IMR-90 (cell line): ENCODE data around the gene DUSP23. TPM values are rescaled to one million over a fixed set of nuclear protein-coding genes. Genes with fewer than 3 reads are reported as not detected.

Source experiments
- ATAC-seq: fragments of 200-7000 bp; cut with Tn5 transposase; 2 replicates; pipeline ENCODE4 v1.9.1; 2020; ENCODE audit warnings: low read depth, mild to moderate bottlenecking, moderate library complexity
- BruUV-seq: library from RNA; stranded (reverse); fragments of 400-500 nt; replicated peaks from 2 replicates; lab custom pipeline; 2021; lab: Mats Ljungman, UMichigan
- CTCF ChIA-PET: fragments of 300-600 bp; formaldehyde crosslinking; extraction: SDS; loops from one replicate; lab custom pipeline; 2021; ENCODE audit warnings: antibody characterized with exemption; lab: Yijun Ruan, JAX
- POLR2A ChIA-PET: fragments of 300-600 bp; sonication (Branson Sonifier 250); formaldehyde crosslinking; loops from one replicate; lab custom pipeline; 2022; ENCODE audit warnings: antibody characterized with exemption; ENCODE audit not compliant: unreplicated experiment; lab: Charles Lee
- DNase-seq: peaks from one replicate; pipeline ENCODE4 v3.0.0; 2013
- H2AFZ ChIP-seq: replicated peaks from 2 replicates; pipeline ENCODE3; 2013; ENCODE audit warnings: low read length, mild to moderate bottlenecking; ENCODE audit not compliant: poor library complexity
- H2AK5ac ChIP-seq: 2 replicates; pipeline ENCODE4 v1.6.1; 2013; ENCODE audit warnings: low read depth, low read length, inconsistent platforms
- H2AK9ac ChIP-seq: replicated peaks from 2 replicates; pipeline ENCODE3; 2013; ENCODE audit warnings: mild to moderate bottlenecking, low read depth, low read length, moderate library complexity; ENCODE audit not compliant: poor library complexity
- H2BK120ac ChIP-seq: 2 replicates; pipeline ENCODE4 v1.6.1; 2013; ENCODE audit warnings: low read depth, low read length, inconsistent platforms
- H2BK15ac ChIP-seq: 3 replicates; pipeline ENCODE4 v1.6.1; 2013; ENCODE audit warnings: low read depth, low read length, inconsistent platforms
- H2BK20ac ChIP-seq: 2 replicates; pipeline ENCODE4 v1.6.1; 2013; ENCODE audit warnings: low read depth, mild to moderate bottlenecking, inconsistent platforms, low read length, moderate library complexity
- H2BK5ac ChIP-seq: 2 replicates; pipeline ENCODE4 v1.6.1; 2013; ENCODE audit warnings: mild to moderate bottlenecking, low read depth, low read length, inconsistent platforms; ENCODE audit not compliant: poor library complexity, severe bottlenecking
- H3K14ac ChIP-seq: replicated peaks from 2 replicates; pipeline ENCODE4 v1.6.1; 2013; ENCODE audit warnings: low read depth, low read length, inconsistent platforms
- H3K18ac ChIP-seq: 2 replicates; pipeline ENCODE4 v1.6.1; 2013; ENCODE audit warnings: low read depth, low read length, control low read depth
- H3K23ac ChIP-seq: 2 replicates; pipeline ENCODE4 v1.6.1; 2013; ENCODE audit warnings: low read depth, low read length, inconsistent platforms
- H3K27ac ChIP-seq: 2 replicates; pipeline ENCODE4 v1.5.1; 2013; ENCODE audit warnings: mild to moderate bottlenecking, control low read depth, low read length; ENCODE audit not compliant: insufficient read depth
- H3K27me3 ChIP-seq: 2 replicates; pipeline ENCODE4 v1.6.1; 2013; ENCODE audit warnings: low read length; ENCODE audit not compliant: control insufficient read depth, insufficient read depth
- H3K36me3 ChIP-seq: 2 replicates; pipeline ENCODE4 v1.6.1; 2013; ENCODE audit warnings: low read length, mixed read lengths; ENCODE audit not compliant: control insufficient read depth, insufficient read depth
- H3K4ac ChIP-seq: 2 replicates; pipeline ENCODE4 v1.6.1; 2013; ENCODE audit warnings: low read depth, low read length, inconsistent platforms
- H3K4me1 ChIP-seq: 2 replicates; pipeline ENCODE4 v1.6.1; 2013; ENCODE audit warnings: low read length, mixed read lengths; ENCODE audit not compliant: control insufficient read depth, insufficient read depth
- H3K4me2 ChIP-seq: 2 replicates; pipeline ENCODE4 v1.6.1; 2013; ENCODE audit warnings: low read depth, mild to moderate bottlenecking, control low read depth, low read length, moderate library complexity
- H3K4me3 ChIP-seq: 2 replicates; pipeline ENCODE4 v1.5.1; 2013; ENCODE audit warnings: low read depth, mild to moderate bottlenecking, control low read depth, low read length, moderate library complexity; ENCODE audit not compliant: insufficient read depth
- H3K56ac ChIP-seq: 2 replicates; pipeline ENCODE4 v1.6.1; 2013; ENCODE audit warnings: low read length, inconsistent platforms; ENCODE audit not compliant: insufficient read depth; ENCODE audit errors: extremely low read depth
- H3K79me1 ChIP-seq, 2 experiments: 2 replicates each; pipeline ENCODE4 v1.6.1; 2013; ENCODE audit warnings: low read length in 2 of 2, inconsistent platforms in 1 of 2, low read depth in 1 of 2
- H3K9ac ChIP-seq: 2 replicates; pipeline ENCODE4 v1.6.1; 2013; ENCODE audit warnings: low read depth, low read length, control low read depth
- H3K9me1 ChIP-seq: 2 replicates; pipeline ENCODE4 v1.6.1; 2013; ENCODE audit warnings: low read length, inconsistent platforms; ENCODE audit not compliant: insufficient read depth
- H3K9me3 ChIP-seq: 2 replicates; pipeline ENCODE4 v1.6.1; 2013; ENCODE audit warnings: low read length; ENCODE audit not compliant: control insufficient read depth, insufficient read depth
- H4K20me1 ChIP-seq: 2 replicates; pipeline ENCODE4 v1.6.1; 2013; ENCODE audit warnings: low read length, inconsistent platforms; ENCODE audit not compliant: insufficient read depth
- H4K5ac ChIP-seq: 2 replicates; pipeline ENCODE4 v1.6.1; 2013; ENCODE audit warnings: mild to moderate bottlenecking, low read depth, low read length, control low read depth
- H4K8ac ChIP-seq, 2 experiments: 2 replicates each; pipeline ENCODE4 v1.6.1; 2013; ENCODE audit warnings: low read depth in 2 of 2, low read length in 2 of 2, control low read depth in 1 of 2, inconsistent platforms in 1 of 2
- H4K91ac ChIP-seq: 2 replicates; pipeline ENCODE4 v1.6.1; 2013; ENCODE audit warnings: low read depth, low read length, inconsistent platforms; ENCODE audit not compliant: insufficient read depth
- BHLHE40 ChIP-seq: fragments of 150-350 bp; IDR thresholded peaks from 2 replicates; pipeline ENCODE4 v1.6.1; 2016; ENCODE audit warnings: mild to moderate bottlenecking, low read depth, low read length
- CEBPB ChIP-seq: IDR thresholded peaks from 2 replicates; pipeline ENCODE4 v1.6.1; 2012; ENCODE audit warnings: low read depth, low read length, improper control_type of control experiment
- CHD1 ChIP-seq: IDR thresholded peaks from 2 replicates; pipeline ENCODE4 v1.6.1; 2012; ENCODE audit warnings: low read depth, low read length, improper control_type of control experiment
- CTCF ChIP-seq: conservative IDR thresholded peaks from 2 replicates; pipeline ENCODE4 v1.5.1; 2012; ENCODE audit warnings: mild to moderate bottlenecking, low read depth, low read length, improper control_type of control experiment
- ELK1 ChIP-seq: fragments of 150-350 bp; IDR thresholded peaks from 2 replicates; pipeline ENCODE4 v1.6.1; 2016; ENCODE audit warnings: low read depth, mild to moderate bottlenecking, low read length, moderate library complexity, borderline replicate concordance
- FOS ChIP-seq: fragments of 150-350 bp; IDR thresholded peaks from 2 replicates; pipeline ENCODE4 v1.6.1; 2016; ENCODE audit warnings: low read depth, low read length
- MAFK ChIP-seq: IDR thresholded peaks from 2 replicates; pipeline ENCODE4 v1.6.1; 2012; ENCODE audit warnings: low read depth, low read length, improper control_type of control experiment
- MAZ ChIP-seq: IDR thresholded peaks from 2 replicates; pipeline ENCODE4 v1.6.1; 2012; ENCODE audit warnings: low read depth, mild to moderate bottlenecking, low read length, improper control_type of control experiment, moderate library complexity, borderline replicate concordance
- MXI1 ChIP-seq: IDR thresholded peaks from 2 replicates; pipeline ENCODE4 v1.6.1; 2012; ENCODE audit warnings: low read depth, mild to moderate bottlenecking, low read length, moderate library complexity, borderline replicate concordance
- NFE2L2 ChIP-seq: fragments of 150-350 bp; IDR thresholded peaks from 2 replicates; pipeline ENCODE4 v1.6.1; 2016; ENCODE audit warnings: low read depth, mild to moderate bottlenecking, low read length
- POLR2A ChIP-seq: IDR thresholded peaks from 2 replicates; pipeline ENCODE4 v1.6.1; 2012; ENCODE audit warnings: mild to moderate bottlenecking, low read depth, low read length
- RAD21 ChIP-seq: IDR thresholded peaks from 2 replicates; pipeline ENCODE4 v1.6.1; 2012; ENCODE audit warnings: low read length, improper control_type of control experiment
- RFX5 ChIP-seq: IDR thresholded peaks from 2 replicates; pipeline ENCODE4 v1.8.0; 2012; ENCODE audit warnings: low read depth, mild to moderate bottlenecking, low read length, moderate library complexity
- SMC3 ChIP-seq: fragments of 150-350 bp; IDR thresholded peaks from 2 replicates; pipeline ENCODE4 v1.6.1; 2016; ENCODE audit warnings: low read depth, mild to moderate bottlenecking, antibody characterized with exemption, low read length, moderate library complexity
- WGBS, 2 experiments: methylation state at CpG; one replicate each; pipeline versions ENCODE4 v1.1.5 to v1.1.7; 2013; ENCODE audit warnings: missing lambda C conversion rate in 2 of 2; ENCODE audit not compliant: insufficient read length in 1 of 2; ENCODE audit errors: extremely low coverage in 2 of 2; 5-methylcytosine and 5-hydroxymethylcytosine counted together
- dilution Hi-C: fragments of 300-500 bp; cut with HindIII; formaldehyde crosslinking; loops from one replicate; pipeline ENCODE4 v1.14.3; 2018; ENCODE audit warnings: low sequenced_read_pairs; ENCODE audit not compliant: unreplicated experiment
- in situ Hi-C: fragments of 300-500 bp; cut with MboI; formaldehyde crosslinking; loops from 3 replicates; pipeline ENCODE4 v1.14.3; 2019; ENCODE audit warnings: low sequenced_read_pairs, inconsistent platforms, mixed read lengths
- intact Hi-C: fragments of 100-400 bp; cut with micrococcal nuclease; formaldehyde crosslinking; loops from 2 replicates; pipeline ENCODE4 v1.10.0; 2022
- polyA plus RNA-seq, 3 experiments: library from polyadenylated mRNA; depleted of rRNA; stranded (reverse); fragments of >200 nt; gene quantifications; 2 replicates each; pipeline ENCODE4 v1.2.3, GENCODE V29; 2012; ENCODE audit warnings: low replicate concordance in 1 of 3
- total RNA-seq: library from RNA; depleted of rRNA; stranded (reverse); fragments of >200 nt; gene quantifications from 2 replicates; pipeline ENCODE4 v1.2.3, GENCODE V29; 2012
- TF ChIP-seq, protein P1 (sequence below): fragments of 150-350 bp; IDR thresholded peaks from 2 replicates; pipeline ENCODE4 v1.6.1; 2017; ENCODE audit warnings: mild to moderate bottlenecking, antibody characterized with exemption, low read length, low read depth

Gene DUSP23
- total and polyA plus RNA-seq, 2 of the 4 experiments (the other 2 are of a cell fraction): 4.1 to 12.9 TPM

DNA sequence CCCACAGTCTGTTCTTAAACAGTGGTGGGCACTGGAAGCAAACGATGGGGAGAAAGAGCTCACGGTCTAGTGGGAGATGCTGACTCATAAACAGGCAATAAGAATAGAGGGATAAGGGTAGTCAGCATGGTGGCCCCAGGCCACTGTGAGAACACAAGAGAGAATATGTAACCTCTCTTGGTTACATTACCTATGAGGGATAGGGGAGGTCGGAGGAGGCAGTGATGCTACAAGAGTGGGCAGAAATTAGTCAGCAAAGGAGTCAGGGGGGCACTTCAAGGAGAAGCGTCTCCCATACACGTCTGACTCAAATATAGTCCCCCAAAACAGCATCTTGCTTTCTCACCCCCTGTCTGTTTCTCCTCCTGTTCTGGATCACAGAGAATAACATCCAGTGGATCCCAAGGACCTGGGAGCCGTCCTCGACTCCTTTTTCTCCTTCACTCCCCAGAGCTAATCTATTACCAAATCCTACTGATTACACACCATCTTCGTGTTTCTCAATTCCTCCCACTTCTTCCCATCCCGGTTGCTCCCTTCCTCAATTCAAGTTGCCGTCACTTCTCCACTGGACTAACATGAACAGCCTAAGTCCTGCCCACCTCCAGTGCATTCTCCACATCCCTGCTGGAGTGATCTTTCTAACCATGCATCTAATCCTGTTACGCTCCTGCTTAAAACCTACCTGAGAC lies 48.0 kb downstream of the DUSP23 start:
- in situ Hi-C loops: no loop called here
- H2BK5ac ChIP-seq: no peak overlapping the region
- 0 out of 2 replicates have a peak, but pooled peaks cover 3% of the 10 kb centered on the region for H3K9me1 ChIP-seq
- H3K9me3 ChIP-seq: no peaks in the 10 kb centered on the region
- no peak overlapping the region for H3K14ac ChIP-seq
- ATAC-seq: no peak
- H3K56ac ChIP-seq: no peak overlapping the region
- H2BK15ac ChIP-seq: no peak overlapping the region
- H3K18ac ChIP-seq: no peak overlapping the region
- no peak overlapping the region for H3K4me2 ChIP-seq
- no TSS peak for BruUV-seq
- no peak overlapping the region for H4K5ac ChIP-seq
- no peak overlapping the region for H4K91ac ChIP-seq
- no peak overlapping the region for H2AFZ ChIP-seq
- H3K9ac ChIP-seq: no peak overlapping the region
- H3K27ac ChIP-seq: no peak overlapping the region
- no peak overlapping the region for H3K23ac ChIP-seq
- TF ChIP-seq NFE2L2 (no peak), BHLHE40 (no peak), SMC3 (no peak), MXI1 (no peak), CEBPB (no peak), ELK1 (no peak), CHD1 (no peak), FOS (no peak), CTCF (no peak), RAD21 (no peak), MAFK (no peak), POLR2A (no peak), RFX5 (no peak), MAZ (no peak)
- TF ChIP-seq, protein P1, sequence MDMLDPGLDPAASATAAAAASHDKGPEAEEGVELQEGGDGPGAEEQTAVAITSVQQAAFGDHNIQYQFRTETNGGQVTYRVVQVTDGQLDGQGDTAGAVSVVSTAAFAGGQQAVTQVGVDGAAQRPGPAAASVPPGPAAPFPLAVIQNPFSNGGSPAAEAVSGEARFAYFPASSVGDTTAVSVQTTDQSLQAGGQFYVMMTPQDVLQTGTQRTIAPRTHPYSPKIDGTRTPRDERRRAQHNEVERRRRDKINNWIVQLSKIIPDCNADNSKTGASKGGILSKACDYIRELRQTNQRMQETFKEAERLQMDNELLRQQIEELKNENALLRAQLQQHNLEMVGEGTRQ: no peak
- peaks cover 2% of the 10 kb centered on the region for H3K4me1 ChIP-seq
- no peak overlapping the region for H2BK120ac ChIP-seq
- no peaks in the 10 kb centered on the region for H3K79me1 ChIP-seq
- H2BK20ac ChIP-seq: no peak overlapping the region
- no peak overlapping the region for H3K4me3 ChIP-seq
- dilution Hi-C loops: no loop called here
- no peak for DNase-seq
- no peak overlapping the region for H2AK5ac ChIP-seq
- no peak overlapping the region for H2AK9ac ChIP-seq
- H4K20me1 ChIP-seq: no peaks in the 10 kb centered on the region
- H3K36me3 ChIP-seq: no peaks in the 10 kb centered on the region
- ChIA-PET POLR2A (no interaction called here), CTCF (no interaction called here)
- no peak overlapping the region for H4K8ac ChIP-seq
- peaks cover 1% of the 10 kb centered on the region; the same call in 1 of the 2 replicates for H3K27me3 ChIP-seq
- WGBS, 2 experiments: 92% methylated on average over 6 of the region's 11 CpGs; no CpG with 5 or more reads in 1 of the 2 experiments
- H3K4ac ChIP-seq: no peak overlapping the region
- intact Hi-C loops: no loop called here
